ENCODE results near the gene MLC1. TPM values are rescaled to one million over a fixed set of nuclear protein-coding genes. Genes with fewer than 3 reads are reported as not detected.

MLC1 gene
- total RNA-seq, 1 donor from 2014 or later = 29.2 TPM

- no peak for DNase-seq (ENCODE audit: extremely low spot score in 2 of 2)
- Histone ChIP-seq H3K27me3 (no peaks in the 10 kb centered on the region), H3K36me3 (no peaks in the 10 kb centered on the region), H3K4me3 (no peak overlapping the region), H3K27ac (no peak overlapping the region), H3K9me3 (no peaks in the 10 kb centered on the region), H3K4me1 (no peaks in the 10 kb centered on the region)
- TF ChIP-seq POLR2AphosphoS5 (IDR thresholded peaks at IDR 0.05; ENCODE audit: insufficient read depth in 1 of 2, low read depth in 1 of 2) (no peak), POLR2A (IDR thresholded peaks at IDR 0.05) (no peak), CTCF (IDR thresholded peaks at IDR 0.05) (no peak)
- intact Hi-C loops (cut with DNase I) = no loop called here
These were observed 39.8 kb downstream of the MLC1 start for GRCh38 chr22:50045211-50046018.

GRCh38 chr22:50044485-50045118 is 40.6 kb downstream of the MLC1 start:
- no peaks in the 10 kb centered on the region for H3K36me3 ChIP-seq
- DNase-seq (ENCODE audit: extremely low spot score in 2 of 2) = no peak
- no peak for TF ChIP-seq POLR2A (IDR thresholded peaks at IDR 0.05)
- TF ChIP-seq POLR2AphosphoS5 (IDR thresholded peaks at IDR 0.05; ENCODE audit: insufficient read depth in 1 of 2, low read depth in 1 of 2) = no peak
- TF ChIP-seq CTCF (IDR thresholded peaks at IDR 0.05) = no peak
- H3K9me3 ChIP-seq = no peaks in the 10 kb centered on the region
- no peaks in the 10 kb centered on the region for H3K4me1 ChIP-seq
- H3K27me3 ChIP-seq = no peaks in the 10 kb centered on the region
- intact Hi-C loops (cut with DNase I) = no loop called here
- no peak overlapping the region for H3K27ac ChIP-seq
- no peak overlapping the region for H3K4me3 ChIP-seq

- H3K27me3 ChIP-seq = no peaks in the 10 kb centered on the region
- TF ChIP-seq POLR2AphosphoS5 (IDR thresholded peaks at IDR 0.05; ENCODE audit: insufficient read depth in 1 of 2, low read depth in 1 of 2) (no peak), POLR2A (IDR thresholded peaks at IDR 0.05) (no peak), CTCF (IDR thresholded peaks at IDR 0.05) (no peak)
- H3K9me3 ChIP-seq = no peaks in the 10 kb centered on the region
- H3K4me3 ChIP-seq = no peak overlapping the region
- no peaks in the 10 kb centered on the region for H3K4me1 ChIP-seq
- intact Hi-C loops (cut with DNase I) = no loop called here
- DNase-seq (ENCODE audit: extremely low spot score in 2 of 2) = no peak
- no peak overlapping the region for H3K27ac ChIP-seq
- no peaks in the 10 kb centered on the region for H3K36me3 ChIP-seq
These were observed 43.7 kb downstream of the MLC1 start for GRCh38 chr22:50041361-50042065.

- no peak for TF ChIP-seq POLR2A (IDR thresholded peaks at IDR 0.05)
- no peak for TF ChIP-seq CTCF (IDR thresholded peaks at IDR 0.05)
- no peak for TF ChIP-seq POLR2AphosphoS5 (IDR thresholded peaks at IDR 0.05; ENCODE audit: insufficient read depth in 1 of 2, low read depth in 1 of 2)
- no peak for DNase-seq (ENCODE audit: extremely low spot score in 2 of 2)
These were observed 44.5 kb downstream of the MLC1 start for GRCh38 chr22:50040717-50041116.

More at GRCh38 chr22:50040717-50041116, 44.5 kb downstream of the MLC1 start:
- Histone ChIP-seq H3K4me1 (no peaks in the 10 kb centered on the region), H3K9me3 (no peaks in the 10 kb centered on the region), H3K4me3 (no peak overlapping the region), H3K36me3 (no peaks in the 10 kb centered on the region), H3K27me3 (no peaks in the 10 kb centered on the region), H3K27ac (no peak overlapping the region)
- intact Hi-C loops (cut with DNase I) = no loop called here
